ENCODE measurements around the gene SCUBE2.

DNA sequence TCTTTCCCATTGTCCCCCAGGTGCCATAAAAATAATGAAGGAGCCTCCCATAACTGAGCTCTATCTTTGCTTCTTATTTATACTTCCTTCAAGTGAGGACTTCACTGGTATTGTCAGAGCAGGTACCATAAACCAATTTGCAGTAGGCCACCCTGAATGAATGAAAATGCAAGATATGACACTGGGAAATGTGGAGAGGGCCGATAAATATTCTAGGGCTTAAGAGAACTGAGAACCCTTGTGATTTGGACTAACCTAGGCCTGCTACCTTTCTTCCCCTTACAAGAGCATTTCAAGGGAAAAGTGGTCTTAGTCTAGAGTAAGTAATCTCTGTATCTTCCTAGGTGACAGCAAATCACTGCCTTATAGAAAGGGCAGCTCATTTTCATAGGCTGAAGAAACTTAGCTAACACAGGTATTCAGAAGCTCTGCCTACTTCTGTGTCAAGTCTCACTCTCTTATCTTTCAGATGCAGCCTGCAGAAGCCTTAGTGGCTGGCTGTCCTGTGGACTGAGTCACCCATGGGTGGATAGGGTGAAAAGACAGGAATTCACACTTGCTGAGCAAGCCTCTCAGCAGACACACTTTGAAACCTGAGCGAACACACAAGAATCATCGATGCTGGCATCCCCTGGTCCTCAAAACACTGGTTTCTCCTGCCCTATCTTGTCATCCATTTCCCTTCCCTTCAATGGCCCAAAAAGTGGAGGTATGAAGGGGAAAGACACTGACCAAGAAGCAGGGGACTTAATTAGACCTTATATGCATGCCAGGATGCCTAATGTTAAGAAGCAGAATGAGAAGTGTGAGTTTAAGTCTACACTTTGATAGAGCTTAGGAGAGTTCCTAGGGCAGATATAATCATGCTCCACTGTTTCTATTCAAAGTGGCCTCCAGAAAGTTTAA lies 102.8 kb downstream of the SCUBE2 start:
- TF ChIP-seq, protein P1, sequence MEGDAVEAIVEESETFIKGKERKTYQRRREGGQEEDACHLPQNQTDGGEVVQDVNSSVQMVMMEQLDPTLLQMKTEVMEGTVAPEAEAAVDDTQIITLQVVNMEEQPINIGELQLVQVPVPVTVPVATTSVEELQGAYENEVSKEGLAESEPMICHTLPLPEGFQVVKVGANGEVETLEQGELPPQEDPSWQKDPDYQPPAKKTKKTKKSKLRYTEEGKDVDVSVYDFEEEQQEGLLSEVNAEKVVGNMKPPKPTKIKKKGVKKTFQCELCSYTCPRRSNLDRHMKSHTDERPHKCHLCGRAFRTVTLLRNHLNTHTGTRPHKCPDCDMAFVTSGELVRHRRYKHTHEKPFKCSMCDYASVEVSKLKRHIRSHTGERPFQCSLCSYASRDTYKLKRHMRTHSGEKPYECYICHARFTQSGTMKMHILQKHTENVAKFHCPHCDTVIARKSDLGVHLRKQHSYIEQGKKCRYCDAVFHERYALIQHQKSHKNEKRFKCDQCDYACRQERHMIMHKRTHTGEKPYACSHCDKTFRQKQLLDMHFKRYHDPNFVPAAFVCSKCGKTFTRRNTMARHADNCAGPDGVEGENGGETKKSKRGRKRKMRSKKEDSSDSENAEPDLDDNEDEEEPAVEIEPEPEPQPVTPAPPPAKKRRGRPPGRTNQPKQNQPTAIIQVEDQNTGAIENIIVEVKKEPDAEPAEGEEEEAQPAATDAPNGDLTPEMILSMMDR (IDR thresholded peaks at IDR 0.05): no peak
- no peak for TF ChIP-seq EZH2 (IDR thresholded peaks at IDR 0.05; ENCODE audit: borderline replicate concordance, insufficient read depth, low read depth, low read length, poor library complexity, severe bottlenecking)
